HepG2 (cell line): ENCODE measurements around the gene NELL1. TPM values are rescaled to one million over a fixed set of nuclear protein-coding genes. Genes with fewer than 3 reads are reported as not detected.

Experiments
- ASH2L ChIP-seq: fragments of 300-600, 200-600 bp; sonication (generic); IDR thresholded peaks from 2 replicates; pipeline ENCODE4 v1.7.0; 2017; ENCODE audit warnings: low read depth, mild to moderate bottlenecking, moderate library complexity, mixed read lengths, low read length; ENCODE audit not compliant: insufficient read length
- CHCHD3 ChIP-seq: sonication (generic); formaldehyde crosslinking; IDR thresholded peaks from 2 replicates; pipeline ENCODE4 v1.8.0; 2022; ENCODE audit warnings: mild to moderate bottlenecking, missing genetic modification reagents, moderate library complexity
- ELK4 ChIP-seq: sonication (generic); formaldehyde crosslinking; IDR thresholded peaks from 2 replicates; pipeline ENCODE4 v1.9.0; 2021; ENCODE audit warnings: missing genetic modification reagents, borderline replicate concordance
- FOXA1 ChIP-seq, 2 experiments: fragments of 450-650 bp in 1 of 2; sonication (generic) in 1 of 2; formaldehyde crosslinking in 1 of 2; IDR thresholded peaks; 2 replicates each; pipeline versions ENCODE4 v1.4.0 to v1.6.1; 2016 to 2020; ENCODE audit warnings: missing genetic modification reagents in 1 of 2
- ISL2 ChIP-seq: sonication (generic); formaldehyde crosslinking; IDR thresholded peaks from 2 replicates; pipeline ENCODE4 v1.5.0; 2020; ENCODE audit warnings: missing genetic modification reagents
- KLF13 ChIP-seq: sonication (generic); formaldehyde crosslinking; IDR thresholded peaks from 2 replicates; pipeline ENCODE4 v1.4.0; 2020; ENCODE audit warnings: mild to moderate bottlenecking, missing genetic modification reagents
- NCOA1 ChIP-seq: sonication (generic); formaldehyde crosslinking; IDR thresholded peaks from 2 replicates; pipeline ENCODE4 v1.9.0; 2021; ENCODE audit warnings: missing genetic modification reagents
- NR3C1 ChIP-seq: sonication (generic); formaldehyde crosslinking; IDR thresholded peaks from 2 replicates; pipeline ENCODE4 v1.4.0; 2020; ENCODE audit warnings: missing genetic modification reagents
- ZNF280B ChIP-seq: sonication (generic); formaldehyde crosslinking; IDR thresholded peaks from 2 replicates; pipeline ENCODE4 v1.5.0; 2020; ENCODE audit warnings: missing genetic modification reagents, mild to moderate bottlenecking, borderline replicate concordance
- ZNF407 ChIP-seq: sonication (generic); formaldehyde crosslinking; IDR thresholded peaks from one replicate; pipeline ENCODE4 v1.5.1; 2020; ENCODE audit warnings: mild to moderate bottlenecking, missing genetic modification reagents; ENCODE audit errors: not compliant biosample characterization
- ZNF576 ChIP-seq: sonication (generic); formaldehyde crosslinking; IDR thresholded peaks from 2 replicates; pipeline ENCODE4 v1.4.0; 2020; ENCODE audit warnings: mild to moderate bottlenecking, missing genetic modification reagents
- polyA plus RNA-seq, 8 experiments: library from polyadenylated mRNA; depleted of rRNA in 3 of 8; stranded (reverse) in 7 of 8; unstranded in 1 of 8; fragments of >200 nt; fragmentation: Illumina TruSeq in 4 of 8; extraction: Trizol in 4 of 8; gene quantifications; 2 replicates each; pipeline versions ENCODE4 v1.2.1 to v1.2.3, GENCODE V29; 2011 to 2016; ENCODE audit warnings: low read depth in 4 of 8, missing spikeins in 1 of 8, mixed read lengths in 1 of 8; ENCODE audit not compliant: insufficient read depth in 1 of 8
- total RNA-seq, 5 experiments: library from RNA; depleted of rRNA; stranded (reverse); fragments of >200 nt; fragmentation: Illumina TruSeq; extraction: Trizol; gene quantifications; 2 replicates each; pipeline ENCODE4 v1.2.3, GENCODE V29; 2016; ENCODE audit warnings: low read depth in 1 of 5

Gene NELL1
- total and polyA plus RNA-seq, 2 of the 13 experiments (the other 11 are each of a cell fraction or from before 2014, with no cell fraction given): not detected

GRCh38 chr11:21465203-21465602 lies 795.8 kb downstream of the NELL1 start (continued):
- TF ChIP-seq ZNF407: no peak
- TF ChIP-seq NR3C1: no peak
- no peak for TF ChIP-seq FOXA1 (IDR thresholded peaks at IDR 0.05)
- no peak for TF ChIP-seq FOXA1 (CRISPR knock-in tag; IDR thresholded peaks at IDR 0.05)
- no peak for TF ChIP-seq KLF13 (CRISPR knock-in tag)
- no peak for TF ChIP-seq ZNF280B (CRISPR knock-in tag)
- no peak for TF ChIP-seq ELK4 (CRISPR knock-in tag)
- no peak for TF ChIP-seq ZNF576 (CRISPR knock-in tag)
- no peak for TF ChIP-seq ISL2
- TF ChIP-seq CHCHD3 (CRISPR knock-in tag): no peak
- TF ChIP-seq NCOA1: no peak
- no peak for TF ChIP-seq ASH2L
